Esophagus squamous epithelium (tissue), 4 donors: ENCODE results near the gene HMGCS1.

ENCODE experiments used
- POLR2A ChIP-seq, 4 donors: fragments of 450-650 bp; IDR thresholded peaks; one replicate each; pipeline ENCODE4 v1.6.1; 2017; ENCODE audit warnings: antibody characterized with exemption in 4 of 4, mild to moderate bottlenecking in 4 of 4, moderate library complexity in 3 of 4
- TF ChIP-seq, protein P1 (sequence below), 6 experiments: fragments of 450-650 bp in 4 of 6; fragments of 200-600 bp in 2 of 6; sonication (generic) in 2 of 6; IDR thresholded peaks; one replicate each; pipeline ENCODE4 v1.5.1; 2016 to 2019; ENCODE audit warnings: antibody characterized with exemption in 6 of 6, mild to moderate bottlenecking in 4 of 6, moderate library complexity in 4 of 6

DNA sequence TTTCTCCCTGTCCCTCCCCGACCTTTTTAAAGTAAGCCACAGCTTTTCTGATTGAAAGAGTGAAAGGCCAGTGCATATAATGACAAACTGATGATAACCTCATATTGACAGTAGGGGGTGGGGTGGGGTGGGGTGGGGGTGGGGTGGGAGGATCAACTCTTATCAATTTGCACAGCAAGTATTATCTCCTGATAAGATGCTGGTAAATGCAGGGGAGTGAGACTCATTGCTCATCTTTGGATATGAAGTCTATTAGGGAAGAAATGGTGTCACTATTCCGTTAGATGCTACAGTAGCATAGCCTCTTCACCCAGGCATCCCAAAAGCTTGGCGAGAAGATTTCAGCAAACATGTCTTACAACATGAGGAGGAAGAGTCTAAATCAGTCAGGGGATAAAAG is 38.9 kb upstream of the HMGCS1 start:
- TF ChIP-seq POLR2A (IDR thresholded peaks at IDR 0.05): no peak
- TF ChIP-seq, protein P1, sequence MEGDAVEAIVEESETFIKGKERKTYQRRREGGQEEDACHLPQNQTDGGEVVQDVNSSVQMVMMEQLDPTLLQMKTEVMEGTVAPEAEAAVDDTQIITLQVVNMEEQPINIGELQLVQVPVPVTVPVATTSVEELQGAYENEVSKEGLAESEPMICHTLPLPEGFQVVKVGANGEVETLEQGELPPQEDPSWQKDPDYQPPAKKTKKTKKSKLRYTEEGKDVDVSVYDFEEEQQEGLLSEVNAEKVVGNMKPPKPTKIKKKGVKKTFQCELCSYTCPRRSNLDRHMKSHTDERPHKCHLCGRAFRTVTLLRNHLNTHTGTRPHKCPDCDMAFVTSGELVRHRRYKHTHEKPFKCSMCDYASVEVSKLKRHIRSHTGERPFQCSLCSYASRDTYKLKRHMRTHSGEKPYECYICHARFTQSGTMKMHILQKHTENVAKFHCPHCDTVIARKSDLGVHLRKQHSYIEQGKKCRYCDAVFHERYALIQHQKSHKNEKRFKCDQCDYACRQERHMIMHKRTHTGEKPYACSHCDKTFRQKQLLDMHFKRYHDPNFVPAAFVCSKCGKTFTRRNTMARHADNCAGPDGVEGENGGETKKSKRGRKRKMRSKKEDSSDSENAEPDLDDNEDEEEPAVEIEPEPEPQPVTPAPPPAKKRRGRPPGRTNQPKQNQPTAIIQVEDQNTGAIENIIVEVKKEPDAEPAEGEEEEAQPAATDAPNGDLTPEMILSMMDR (IDR thresholded peaks at IDR 0.05): no peak
